Measurements from ENCODE around the gene ANKRD17. TPM values are rescaled to one million over a fixed set of nuclear protein-coding genes. Genes with fewer than 3 reads are reported as not detected.

The ANKRD17 gene
- total RNA-seq, 5 donors from 2014 or later (not counting 1 experiment from before 2014, with no cell fraction given) = 48.6 to 63.8 (median 51.8) TPM

- H3K27me3 ChIP-seq (replicated peaks in 1 of 2; ENCODE audit: control insufficient read depth in 2 of 2, extremely low read depth in 1 of 2, insufficient read depth in 2 of 2, low read length in 1 of 2) = no peaks in the 10 kb centered on the region
- DNase-seq = no peak
- H3K36me3 Mint-ChIP-seq = peaks cover 67% of the 10 kb centered on the region
- peaks cover 4% of the 10 kb centered on the region for H3K9me3 ChIP-seq
- ChIA-PET POLR2A (interaction anchor here in 1 of 2 donors (0.9 kb wide), 1 partner anchor 57 kb away, joined by 3 read pairs; no protein-coding TSS in a partner anchor), CTCF (interaction anchor here in 1 of 2 donors (0.7 to 1.1 kb wide), 2 partner anchors 17 to 91 kb away, joined by 3 to 4 read pairs; no protein-coding TSS in a partner anchor)
- H3K4me3 Mint-ChIP-seq = no peak overlapping the region
- peaks cover 16 to 73% of the 10 kb centered on the region in 2 donors for H3K36me3 ChIP-seq (ENCODE audit: control insufficient read depth in 2 of 2, extremely low read depth in 1 of 2, insufficient read depth in 1 of 2, low read length in 1 of 2)
- no peak overlapping the region for H3K4me3 ChIP-seq (ENCODE audit: control insufficient read depth in 1 of 2, extremely low read depth in 1 of 2, low read length in 1 of 2)
- no peak overlapping the region for H3K27ac Mint-ChIP-seq
- no peaks in the 10 kb centered on the region for H3K27me3 Mint-ChIP-seq
- H3K4me1 ChIP-seq (ENCODE audit: control insufficient read depth in 1 of 2, extremely low read depth in 1 of 2, insufficient read depth in 2 of 2, low read length in 2 of 2) = no peaks in the 10 kb centered on the region
- H3K9me3 Mint-ChIP-seq = peaks cover 0 to 18% (median 2%) of the 10 kb centered on the region in 3 donors
- no peak overlapping the region for H3K27ac ChIP-seq (ENCODE audit: low read length)
- H3K4me1 Mint-ChIP-seq = peaks cover 4 to 10% (median 6%) of the 10 kb centered on the region in 3 donors
- ATAC-seq (replicated peaks in 1 of 4) = no peak
Measured at GRCh38 chr4:73166212-73166611, 92.4 kb downstream of the ANKRD17 start.

- POLR2A ChIA-PET = no interaction called here
- no peak overlapping the region for H3K27ac ChIP-seq (ENCODE audit: low read length)
- ATAC-seq (replicated peaks in 1 of 4) (no peak), DNase-seq (no peak)
- H3K27me3 ChIP-seq (replicated peaks in 1 of 2; ENCODE audit: control insufficient read depth in 2 of 2, extremely low read depth in 1 of 2, insufficient read depth in 2 of 2, low read length in 1 of 2) = no peaks in the 10 kb centered on the region
- H3K9me3 Mint-ChIP-seq = peaks cover 0 to 7% (median 0%) of the 10 kb centered on the region in 3 donors
- no peaks in the 10 kb centered on the region for H3K27me3 Mint-ChIP-seq
- 99% methylated on average over 5 of the region's 8 CpGs for WGBS (ENCODE audit: insufficient coverage)
- peaks cover 0 to 7% (median 6%) of the 10 kb centered on the region in 3 donors for H3K4me1 Mint-ChIP-seq
- H3K4me3 ChIP-seq (ENCODE audit: control insufficient read depth in 1 of 2, extremely low read depth in 1 of 2, low read length in 1 of 2) = no peak overlapping the region
- H3K36me3 ChIP-seq (ENCODE audit: control insufficient read depth in 2 of 2, extremely low read depth in 1 of 2, insufficient read depth in 1 of 2, low read length in 1 of 2) = peaks cover 0 to 50% of the 10 kb centered on the region in 2 donors
- H3K27ac Mint-ChIP-seq = no peak overlapping the region
- H3K9me3 ChIP-seq = peaks cover 4% of the 10 kb centered on the region
- H3K4me3 Mint-ChIP-seq = no peak overlapping the region
- CTCF ChIA-PET = interaction anchor here in 1 of 2 donors (0.5 kb wide), 1 partner anchor 34 kb away, joined by 4 read pairs; no protein-coding TSS in a partner anchor
- no peaks in the 10 kb centered on the region for H3K4me1 ChIP-seq (ENCODE audit: control insufficient read depth in 1 of 2, extremely low read depth in 1 of 2, insufficient read depth in 2 of 2, low read length in 2 of 2)
- H3K36me3 Mint-ChIP-seq = peaks cover 53% of the 10 kb centered on the region
Measured at GRCh38 chr4:73161527-73162185, 96.9 kb downstream of the ANKRD17 start.

- no peaks in the 10 kb centered on the region for H3K9me3 ChIP-seq
- Mint-ChIP-seq H3K36me3 (peaks cover 45% of the 10 kb centered on the region), H3K27me3 (no peaks in the 10 kb centered on the region), H3K9me3 (no peaks in the 10 kb centered on the region), H3K4me1 (peaks cover 0 to 2% (median 0%) of the 10 kb centered on the region in 3 donors), H3K4me3 (no peak overlapping the region), H3K27ac (peak overlapping the region; percentile 0 to 11)
- POLR2A ChIA-PET = no interaction called here
- ATAC-seq (replicated peaks in 1 of 4) = no peak
- CTCF ChIA-PET = no interaction called here
- no peak overlapping the region for H3K27ac ChIP-seq (ENCODE audit: low read length)
- peaks cover 0 to 49% of the 10 kb centered on the region in 2 donors for H3K36me3 ChIP-seq (ENCODE audit: control insufficient read depth in 2 of 2, extremely low read depth in 1 of 2, insufficient read depth in 1 of 2, low read length in 1 of 2)
- WGBS (ENCODE audit: insufficient coverage) = no CpG with 5 or more reads among the region's 3 CpGs
- DNase-seq = no peak
- no peaks in the 10 kb centered on the region for H3K27me3 ChIP-seq (replicated peaks in 1 of 2; ENCODE audit: control insufficient read depth in 2 of 2, extremely low read depth in 1 of 2, insufficient read depth in 2 of 2, low read length in 1 of 2)
- no peak overlapping the region for H3K4me3 ChIP-seq (ENCODE audit: control insufficient read depth in 1 of 2, extremely low read depth in 1 of 2, low read length in 1 of 2)
- H3K4me1 ChIP-seq (ENCODE audit: control insufficient read depth in 1 of 2, extremely low read depth in 1 of 2, insufficient read depth in 2 of 2, low read length in 2 of 2) = no peaks in the 10 kb centered on the region
Measured at GRCh38 chr4:73156394-73156793, 102.2 kb downstream of the ANKRD17 start.

- POLR2A ChIA-PET = no interaction called here
- Mint-ChIP-seq H3K4me3 (no peak overlapping the region), H3K27me3 (no peaks in the 10 kb centered on the region), H3K36me3 (peaks cover 47% of the 10 kb centered on the region), H3K9me3 (no peaks in the 10 kb centered on the region), H3K27ac (no peak overlapping the region), H3K4me1 (peaks cover 0 to 6% (median 0%) of the 10 kb centered on the region in 3 donors)
- DNase-seq (no peak), ATAC-seq (replicated peaks in 1 of 4) (no peak)
- peaks cover 0 to 54% of the 10 kb centered on the region in 2 donors for H3K36me3 ChIP-seq (ENCODE audit: control insufficient read depth in 2 of 2, extremely low read depth in 1 of 2, insufficient read depth in 1 of 2, low read length in 1 of 2)
- WGBS (ENCODE audit: insufficient coverage) = no CpG with 5 or more reads among the region's 1 CpG
- no peaks in the 10 kb centered on the region for H3K27me3 ChIP-seq (replicated peaks in 1 of 2; ENCODE audit: control insufficient read depth in 2 of 2, extremely low read depth in 1 of 2, insufficient read depth in 2 of 2, low read length in 1 of 2)
- no peak overlapping the region for H3K4me3 ChIP-seq (ENCODE audit: control insufficient read depth in 1 of 2, extremely low read depth in 1 of 2, low read length in 1 of 2)
- H3K9me3 ChIP-seq = no peaks in the 10 kb centered on the region
- CTCF ChIA-PET = interaction anchor here in 1 of 2 donors (3.8 kb wide), 1 partner anchor 104 kb away, joined by 11 read pairs; no protein-coding TSS in a partner anchor
- no peaks in the 10 kb centered on the region for H3K4me1 ChIP-seq (ENCODE audit: control insufficient read depth in 1 of 2, extremely low read depth in 1 of 2, insufficient read depth in 2 of 2, low read length in 2 of 2)
- no peak overlapping the region for H3K27ac ChIP-seq (ENCODE audit: low read length)
Measured at GRCh38 chr4:73152893-73153292, 105.7 kb downstream of the ANKRD17 start.

GRCh38 chr4:73142995-73143547 is 115.5 kb downstream of the ANKRD17 start:
- ATAC-seq (replicated peaks in 1 of 4) (no peak), DNase-seq (no peak)
- Mint-ChIP-seq H3K36me3 (peaks cover 51% of the 10 kb centered on the region), H3K27ac (peak overlapping the region in 1 of 2 donors; percentile 47), H3K4me1 (peaks cover 5 to 13% (median 7%) of the 10 kb centered on the region in 3 donors), H3K9me3 (no peaks in the 10 kb centered on the region), H3K27me3 (no peaks in the 10 kb centered on the region), H3K4me3 (no peak overlapping the region)
- Histone ChIP-seq H3K4me1 (ENCODE audit: control insufficient read depth in 1 of 2, extremely low read depth in 1 of 2, insufficient read depth in 2 of 2, low read length in 2 of 2) (no peaks in the 10 kb centered on the region), H3K4me3 (ENCODE audit: control insufficient read depth in 1 of 2, extremely low read depth in 1 of 2, low read length in 1 of 2) (no peak overlapping the region), H3K27me3 (replicated peaks in 1 of 2; ENCODE audit: control insufficient read depth in 2 of 2, extremely low read depth in 1 of 2, insufficient read depth in 2 of 2, low read length in 1 of 2) (no peaks in the 10 kb centered on the region), H3K36me3 (ENCODE audit: control insufficient read depth in 2 of 2, extremely low read depth in 1 of 2, insufficient read depth in 1 of 2, low read length in 1 of 2) (peaks cover 0 to 65% of the 10 kb centered on the region in 2 donors), H3K27ac (ENCODE audit: low read length) (no peak overlapping the region), H3K9me3 (no peaks in the 10 kb centered on the region)
- WGBS (ENCODE audit: insufficient coverage) = no CpG with 5 or more reads among the region's 4 CpGs
- POLR2A ChIA-PET = interaction anchor here in 1 of 2 donors (0.5 kb wide), 1 partner anchor 23 kb away, joined by 4 read pairs; no protein-coding TSS in a partner anchor
- CTCF ChIA-PET = no interaction called here

- H3K36me3 Mint-ChIP-seq = peaks cover 51% of the 10 kb centered on the region
- Histone ChIP-seq H3K9me3 (no peaks in the 10 kb centered on the region), H3K27me3 (replicated peaks in 1 of 2; ENCODE audit: control insufficient read depth in 2 of 2, extremely low read depth in 1 of 2, insufficient read depth in 2 of 2, low read length in 1 of 2) (no peaks in the 10 kb centered on the region), H3K4me3 (ENCODE audit: control insufficient read depth in 1 of 2, extremely low read depth in 1 of 2, low read length in 1 of 2) (no peak overlapping the region), H3K36me3 (ENCODE audit: control insufficient read depth in 2 of 2, extremely low read depth in 1 of 2, insufficient read depth in 1 of 2, low read length in 1 of 2) (peaks cover 0 to 60% of the 10 kb centered on the region in 2 donors), H3K27ac (ENCODE audit: low read length) (no peak overlapping the region), H3K4me1 (ENCODE audit: control insufficient read depth in 1 of 2, extremely low read depth in 1 of 2, insufficient read depth in 2 of 2, low read length in 2 of 2) (no peaks in the 10 kb centered on the region)
- no peak overlapping the region for H3K27ac Mint-ChIP-seq
- no peaks in the 10 kb centered on the region for H3K9me3 Mint-ChIP-seq
- ChIA-PET CTCF (interaction anchor here (0.5 to 1.4 kb wide), 4 partner anchors 19 to 608 kb away, joined by 4 to 6 read pairs (median 6); no protein-coding TSS in a partner anchor), POLR2A (interaction anchor here in 1 of 2 donors (0.7 kb wide), 1 partner anchor 8 kb away, joined by 5 read pairs; no protein-coding TSS in a partner anchor)
- H3K4me3 Mint-ChIP-seq = no peak overlapping the region
- H3K4me1 Mint-ChIP-seq = peaks cover 11 to 13% (median 13%) of the 10 kb centered on the region in 3 donors
- DNase-seq = no peak
- WGBS (ENCODE audit: insufficient coverage) = 100% methylated on average over 2 of the region's 2 CpGs
- ATAC-seq (replicated peaks in 1 of 4) = no peak
- H3K27me3 Mint-ChIP-seq = no peaks in the 10 kb centered on the region
Measured at GRCh38 chr4:73139991-73140390, 118.6 kb downstream of the ANKRD17 start.
